Measurements from ENCODE around the gene PRAME.

PRAME gene

GRCh38 chr22:22536916-22537315, 22.1 kb downstream of the PRAME start:
- H3K9ac ChIP-seq (ENCODE audit: low read length): no peak overlapping the region

GRCh38 chr22:22536515-22536914, 22.6 kb downstream of the PRAME start:
- Histone ChIP-seq H3K27me3 (ENCODE audit: low read depth, low read length) (no peaks in the 10 kb centered on the region), H3K9ac (ENCODE audit: low read length) (no peak overlapping the region), H3K4me1 (ENCODE audit: low read length) (peaks cover 3% of the 10 kb centered on the region), H4K20me1 (ENCODE audit: insufficient read depth, low read length) (no peaks in the 10 kb centered on the region), H3K4me3 (ENCODE audit: low read length) (no peak overlapping the region), H3K9me3 (ENCODE audit: insufficient read depth, low read length) (no peaks in the 10 kb centered on the region), H3K27ac (ENCODE audit: low read length) (no peak overlapping the region), H3K79me2 (ENCODE audit: low read length) (no peaks in the 10 kb centered on the region), H2AFZ (ENCODE audit: low read depth, low read length) (no peak overlapping the region), H3K36me3 (replicated peaks; ENCODE audit: low read depth, low read length) (no peaks in the 10 kb centered on the region), H3K4me2 (ENCODE audit: low read length) (no peak overlapping the region)
- TF ChIP-seq EZH2phosphoT487 (IDR thresholded peaks at IDR 0.05; ENCODE audit: low read depth) (no peak), CTCF (IDR thresholded peaks at IDR 0.05; ENCODE audit: low read depth, low read length) (no peak)

More at GRCh38 chr22:22536916-22537315, 22.1 kb downstream of the PRAME start:
- Histone ChIP-seq H2AFZ (ENCODE audit: low read depth, low read length) (no peak overlapping the region), H3K4me1 (ENCODE audit: low read length) (peaks cover 3% of the 10 kb centered on the region), H3K27me3 (ENCODE audit: low read depth, low read length) (no peaks in the 10 kb centered on the region), H3K9me3 (ENCODE audit: insufficient read depth, low read length) (no peaks in the 10 kb centered on the region), H3K4me2 (ENCODE audit: low read length) (no peak overlapping the region), H3K79me2 (ENCODE audit: low read length) (no peaks in the 10 kb centered on the region), H3K27ac (ENCODE audit: low read length) (no peak overlapping the region), H4K20me1 (ENCODE audit: insufficient read depth, low read length) (no peaks in the 10 kb centered on the region), H3K36me3 (replicated peaks; ENCODE audit: low read depth, low read length) (no peaks in the 10 kb centered on the region), H3K4me3 (ENCODE audit: low read length) (no peak overlapping the region)
- no peak for TF ChIP-seq CTCF (IDR thresholded peaks at IDR 0.05; ENCODE audit: low read depth, low read length)
- no peak for TF ChIP-seq EZH2phosphoT487 (IDR thresholded peaks at IDR 0.05; ENCODE audit: low read depth)

- H3K4me2 ChIP-seq (ENCODE audit: low read length): no peak overlapping the region
- H2AFZ ChIP-seq (ENCODE audit: low read depth, low read length): no peak overlapping the region
- TF ChIP-seq EZH2phosphoT487 (IDR thresholded peaks at IDR 0.05; ENCODE audit: low read depth) (no peak), CTCF (IDR thresholded peaks at IDR 0.05; ENCODE audit: low read depth, low read length) (no peak)
- no peaks in the 10 kb centered on the region for H3K9me3 ChIP-seq (ENCODE audit: insufficient read depth, low read length)
- no peak overlapping the region for H3K27ac ChIP-seq (ENCODE audit: low read length)
- H3K79me2 ChIP-seq (ENCODE audit: low read length): no peaks in the 10 kb centered on the region
- H4K20me1 ChIP-seq (ENCODE audit: insufficient read depth, low read length): no peaks in the 10 kb centered on the region
- no peaks in the 10 kb centered on the region for H3K36me3 ChIP-seq (replicated peaks; ENCODE audit: low read depth, low read length)
- H3K4me3 ChIP-seq (ENCODE audit: low read length): no peak overlapping the region
- no peak overlapping the region for H3K9ac ChIP-seq (ENCODE audit: low read length)
- H3K4me1 ChIP-seq (ENCODE audit: low read length): peaks cover 3% of the 10 kb centered on the region
- H3K27me3 ChIP-seq (ENCODE audit: low read depth, low read length): no peaks in the 10 kb centered on the region
Observed at GRCh38 chr22:22535662-22536061, 23.4 kb downstream of the PRAME start.

- Histone ChIP-seq H3K27me3 (ENCODE audit: low read depth, low read length) (no peaks in the 10 kb centered on the region), H3K4me3 (ENCODE audit: low read length) (no peak overlapping the region), H3K9ac (ENCODE audit: low read length) (no peak overlapping the region), H4K20me1 (ENCODE audit: insufficient read depth, low read length) (no peaks in the 10 kb centered on the region), H2AFZ (ENCODE audit: low read depth, low read length) (no peak overlapping the region), H3K4me1 (ENCODE audit: low read length) (peaks cover 3% of the 10 kb centered on the region), H3K27ac (ENCODE audit: low read length) (no peak overlapping the region), H3K4me2 (ENCODE audit: low read length) (no peak overlapping the region), H3K79me2 (ENCODE audit: low read length) (no peaks in the 10 kb centered on the region), H3K9me3 (ENCODE audit: insufficient read depth, low read length) (no peaks in the 10 kb centered on the region), H3K36me3 (replicated peaks; ENCODE audit: low read depth, low read length) (no peaks in the 10 kb centered on the region)
- TF ChIP-seq CTCF (IDR thresholded peaks at IDR 0.05; ENCODE audit: low read depth, low read length): no peak
- no peak for TF ChIP-seq EZH2phosphoT487 (IDR thresholded peaks at IDR 0.05; ENCODE audit: low read depth)
Observed at GRCh38 chr22:22534604-22535415, 24.3 kb downstream of the PRAME start.
